GM19240 (cell line): Measurements from ENCODE around the gene DUS1L.

ENCODE experiments used
- DNase-seq: peaks from one replicate; pipeline ENCODE4 v3.0.0; 2011; ENCODE audit warnings: low spot score; ENCODE audit not compliant: insufficient read length

DUS1L gene

DNA sequence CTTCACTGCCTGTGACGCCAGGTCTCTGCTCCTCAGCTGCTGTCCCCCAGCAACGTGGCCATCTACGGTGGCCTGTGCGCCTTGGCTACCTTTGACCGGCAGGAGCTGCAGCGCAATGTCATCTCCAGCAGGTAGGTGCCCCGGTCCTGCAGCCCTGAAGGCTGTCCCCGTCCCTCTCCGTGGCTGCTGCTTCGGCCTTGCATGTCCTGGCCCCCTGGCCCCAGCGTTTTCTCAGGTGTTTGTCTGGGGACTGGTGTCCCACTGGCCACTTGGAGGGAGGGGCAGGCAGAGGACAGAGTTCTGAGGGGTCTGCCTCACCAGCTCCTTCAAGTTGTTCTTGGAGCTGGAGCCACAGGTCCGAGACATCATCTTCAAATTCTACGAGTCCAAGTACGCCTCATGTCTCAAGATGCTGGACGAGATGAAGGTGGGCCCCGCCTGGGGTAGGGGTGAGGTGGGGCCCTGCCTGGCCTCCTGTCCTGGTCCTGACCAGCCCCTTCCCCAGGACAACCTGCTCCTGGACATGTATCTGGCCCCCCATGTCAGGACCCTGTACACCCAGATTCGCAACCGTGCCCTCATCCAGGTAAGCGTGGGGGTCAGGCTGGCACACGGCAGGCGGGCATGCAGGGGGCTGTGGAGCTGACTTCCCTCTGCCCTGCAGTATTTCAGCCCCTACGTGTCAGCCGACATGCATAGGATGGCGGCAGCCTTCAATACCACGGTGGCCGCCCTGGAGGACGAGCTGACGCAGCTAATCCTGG, 9.5 kb downstream of the DUS1L start:
- DNase-seq = no peak

GRCh38 chr17:82055023-82055964, 10.3 kb downstream of the DUS1L start:
- DNase-seq = no peak

DNA sequence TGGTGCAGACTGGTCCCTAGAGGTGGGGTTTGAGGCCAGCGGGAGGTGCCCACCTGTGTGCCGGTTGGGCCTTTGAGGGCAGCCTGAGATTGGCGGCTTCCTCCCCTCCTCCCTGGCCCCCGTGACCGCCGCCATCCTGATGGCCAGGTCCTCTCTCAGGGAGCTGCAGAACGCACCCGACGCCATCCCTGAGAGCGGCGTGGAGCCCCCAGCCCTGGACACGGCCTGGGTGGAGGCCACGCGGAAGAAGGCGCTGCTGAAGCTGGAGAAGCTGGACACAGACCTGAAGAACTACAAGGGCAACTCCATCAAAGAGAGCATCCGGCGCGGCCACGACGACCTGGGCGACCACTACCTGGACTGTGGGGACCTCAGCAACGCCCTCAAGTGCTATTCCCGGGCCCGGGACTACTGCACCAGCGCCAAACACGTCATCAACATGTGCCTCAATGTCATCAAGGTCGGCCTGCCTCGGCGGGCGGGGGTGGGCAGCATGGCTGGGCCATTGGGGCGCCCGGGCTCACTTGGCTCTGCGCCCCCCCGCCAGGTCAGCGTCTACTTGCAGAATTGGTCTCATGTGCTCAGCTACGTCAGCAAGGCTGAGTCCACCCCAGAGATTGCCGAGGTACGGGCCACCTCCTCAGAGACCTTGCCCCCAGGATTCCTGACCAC, 11.1 kb downstream of the DUS1L start:
- no peak for DNase-seq

DNA sequence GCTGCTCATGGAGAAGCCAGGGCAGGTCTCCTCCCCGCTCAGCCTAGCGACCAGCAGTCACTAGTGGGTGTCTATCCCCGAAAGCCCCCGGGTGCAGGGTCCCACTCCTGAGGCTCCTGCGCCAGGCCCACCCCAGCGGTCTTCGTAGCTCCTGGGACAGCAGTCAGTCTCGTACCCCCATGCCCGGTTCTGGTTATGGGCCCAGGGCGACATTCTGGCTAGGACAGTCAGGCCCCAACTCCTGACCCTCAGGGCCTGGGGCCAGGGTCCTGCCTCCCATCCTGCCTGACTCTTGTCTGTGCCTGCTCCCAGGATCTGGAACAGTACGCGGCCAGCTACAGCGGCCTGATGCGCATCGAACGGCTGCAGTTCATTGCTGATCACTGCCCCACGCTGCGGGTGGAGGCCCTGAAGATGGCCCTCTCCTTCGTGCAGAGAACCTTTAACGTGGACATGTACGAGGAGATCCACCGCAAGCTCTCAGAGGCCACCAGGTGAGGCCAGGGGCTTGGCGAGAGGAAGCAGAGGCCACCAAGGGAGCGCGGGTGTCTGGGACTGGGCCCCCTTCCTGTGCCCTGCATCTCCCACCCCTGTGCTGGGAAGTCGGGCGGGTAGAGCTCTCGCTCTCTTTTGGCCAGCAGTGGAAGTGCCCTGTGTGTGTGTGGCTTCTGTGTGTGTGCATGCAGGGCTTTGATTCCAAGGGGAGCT, 11.9 kb downstream of the DUS1L start:
- no peak for DNase-seq

- no peak for DNase-seq
These were observed 12.5 kb downstream of the DUS1L start for GRCh38 chr17:82053130-82053529.

- no peak for DNase-seq
These were observed 13.0 kb downstream of the DUS1L start for GRCh38 chr17:82052638-82053059.

- peak; percentile 95 for DNase-seq
These were observed 13.6 kb downstream of the DUS1L start, which contains the start of the genes GPS1 and RFNG for GRCh38 chr17:82051776-82052637. TSS of gene GPS1 (plus strand) at chr17:82051898. CDS start at chr17:82051932, 34 bp downstream. TSS of gene RFNG (minus strand) at chr17:82051811. CDS start at chr17:82051766, 45 bp downstream.

DNA sequence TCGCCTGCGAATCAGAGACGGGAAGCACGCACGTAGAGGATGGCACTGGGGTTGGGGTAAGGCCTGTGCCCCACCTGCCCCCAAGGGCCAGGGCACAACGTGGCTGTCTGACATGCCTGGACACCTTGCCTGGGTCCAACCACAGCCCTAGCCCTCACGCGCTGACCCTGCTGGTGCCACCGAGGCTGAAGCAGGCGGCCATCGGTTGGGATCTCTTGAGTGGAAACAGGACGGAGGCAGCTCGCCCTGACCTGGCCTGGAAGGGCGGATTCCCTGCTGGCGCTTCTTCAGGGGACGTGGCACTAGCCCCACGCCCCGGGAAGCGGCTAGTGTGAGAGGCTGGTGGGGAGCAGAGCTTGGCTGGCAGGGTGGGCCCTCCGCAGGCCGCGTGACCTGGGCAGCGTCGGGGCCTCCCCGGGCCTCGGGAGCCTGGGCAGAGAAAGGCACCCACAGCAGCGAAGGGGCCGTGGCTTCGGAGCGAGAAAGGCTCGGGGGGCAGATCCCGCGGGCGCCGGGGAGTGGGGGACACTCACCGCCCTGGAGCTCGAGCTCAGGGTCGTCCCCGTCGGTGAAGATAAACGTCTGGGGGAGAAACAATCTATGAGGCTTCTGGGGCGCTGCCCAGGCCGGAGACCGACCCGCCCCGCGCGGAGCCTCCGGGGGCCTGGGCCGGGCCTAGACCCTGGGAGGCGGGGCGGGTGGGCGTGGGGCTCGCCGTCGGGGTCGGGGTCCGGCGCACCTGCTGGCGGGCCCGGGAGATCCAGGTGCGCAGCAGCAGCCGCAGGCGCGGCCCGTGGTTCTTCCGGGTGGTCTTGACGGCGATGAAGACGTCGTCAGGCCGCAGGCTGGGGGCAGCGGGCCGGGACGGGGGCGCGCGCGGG, 14.6 kb downstream of the DUS1L start:
- DNase-seq = no peak

GRCh38 chr17:82050152-82050760, 15.3 kb downstream of the DUS1L start:
- DNase-seq = no peak

DNA sequence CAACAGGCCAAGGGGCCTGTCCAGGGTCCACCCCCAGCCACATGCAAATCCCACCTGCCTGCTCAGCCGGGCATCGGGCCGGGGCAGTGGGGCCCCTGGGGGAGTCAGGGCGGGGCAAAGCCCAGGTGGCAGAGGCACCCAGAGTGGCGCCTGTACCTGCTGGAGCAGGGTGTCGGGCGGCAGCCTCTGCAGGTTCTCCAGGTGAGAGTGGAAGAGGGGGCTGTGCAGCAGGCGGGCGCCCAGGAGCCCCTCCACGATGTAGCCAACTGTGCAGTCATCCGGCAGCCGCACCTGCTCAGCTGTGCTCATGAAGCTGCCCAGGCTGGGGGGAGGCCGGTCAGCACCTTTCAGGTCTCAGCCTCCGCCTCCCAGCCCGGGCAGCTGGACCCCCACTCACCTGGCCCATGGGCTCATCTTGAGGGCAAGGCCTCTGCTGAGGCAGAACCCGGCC, 16.1 kb downstream of the DUS1L start:
- no peak for DNase-seq

DNA sequence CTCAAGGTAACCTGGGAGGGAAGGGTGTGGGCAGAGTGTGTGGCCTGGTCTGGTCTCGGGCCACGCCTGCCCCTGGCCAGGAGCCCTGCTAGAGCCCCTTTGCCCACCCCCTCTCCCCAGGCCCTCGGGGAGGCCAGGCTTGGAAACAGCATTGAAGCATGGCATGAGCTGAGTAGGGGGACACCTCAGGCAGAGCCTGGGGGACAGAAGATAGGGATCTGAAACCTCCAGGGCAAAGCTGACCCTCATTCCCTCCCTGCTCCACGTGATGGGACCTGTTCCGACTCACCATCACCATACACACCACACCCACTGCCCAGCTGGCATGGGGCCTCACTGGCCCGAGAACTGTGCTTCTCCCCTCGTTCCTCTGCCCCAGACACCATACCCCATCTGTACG, 16.5 kb downstream of the DUS1L start:
- DNase-seq = no peak

- DNase-seq = no peak
These were observed 17.0 kb downstream of the DUS1L start for GRCh38 chr17:82048571-82048971.

DNA sequence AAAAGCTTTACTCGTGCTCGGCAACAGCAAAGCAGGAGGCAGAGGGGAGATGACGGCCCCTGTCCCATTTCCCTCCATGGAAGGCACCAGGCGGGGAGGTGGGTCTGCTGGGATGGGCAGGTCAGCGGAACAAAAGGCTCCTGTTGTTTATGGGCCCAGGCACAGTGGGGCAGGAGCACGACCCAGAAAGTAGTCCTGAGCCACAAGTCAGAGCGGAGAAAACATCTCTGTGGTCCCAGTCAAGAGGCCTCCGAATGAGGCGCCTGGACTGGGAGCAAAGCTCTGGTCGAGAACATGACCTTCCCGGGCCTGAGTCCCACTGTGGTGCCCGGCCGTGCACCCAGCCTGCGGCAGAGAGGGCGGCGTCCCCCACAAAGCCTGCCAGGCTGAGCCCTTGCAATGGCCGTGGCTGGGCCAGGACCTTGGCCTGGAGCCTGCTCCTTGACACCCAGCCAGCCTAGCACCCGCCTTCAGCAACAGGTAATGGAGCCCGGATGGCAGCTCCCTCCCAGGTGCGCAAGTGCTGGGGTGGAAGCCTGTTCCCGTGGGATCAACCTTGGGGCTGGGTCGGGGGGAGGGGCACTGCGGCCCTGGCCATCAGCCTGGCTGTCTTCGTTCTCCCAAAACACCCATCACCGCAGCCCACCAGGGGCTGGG, 17.6 kb downstream of the DUS1L start:
- no peak for DNase-seq

- no peak for DNase-seq
These were observed 18.2 kb downstream of the DUS1L start for GRCh38 chr17:82047379-82047778.

DNA sequence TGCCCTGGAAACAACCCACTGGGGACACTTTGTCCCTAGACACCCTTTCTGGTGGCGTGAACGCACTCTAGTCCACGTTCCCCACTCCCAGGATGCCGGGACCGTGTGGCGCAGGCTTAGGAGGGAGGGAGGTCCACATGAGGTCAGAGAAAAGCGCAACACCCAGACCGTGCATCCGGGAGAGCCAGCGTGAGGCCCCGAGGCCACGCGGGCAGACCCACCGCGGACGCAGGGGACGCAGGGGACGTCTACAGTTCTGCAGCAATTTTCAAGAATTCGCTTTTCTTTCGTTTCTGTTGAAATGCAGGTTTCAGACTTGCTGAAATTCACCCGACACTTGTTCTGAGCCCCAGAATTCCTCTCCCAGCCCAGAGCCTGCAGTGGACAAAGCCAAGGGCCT, 18.7 kb downstream of the DUS1L start:
- DNase-seq = no peak

- no peak for DNase-seq
These were observed 19.6 kb downstream of the DUS1L start for GRCh38 chr17:82045936-82046484.

DNA sequence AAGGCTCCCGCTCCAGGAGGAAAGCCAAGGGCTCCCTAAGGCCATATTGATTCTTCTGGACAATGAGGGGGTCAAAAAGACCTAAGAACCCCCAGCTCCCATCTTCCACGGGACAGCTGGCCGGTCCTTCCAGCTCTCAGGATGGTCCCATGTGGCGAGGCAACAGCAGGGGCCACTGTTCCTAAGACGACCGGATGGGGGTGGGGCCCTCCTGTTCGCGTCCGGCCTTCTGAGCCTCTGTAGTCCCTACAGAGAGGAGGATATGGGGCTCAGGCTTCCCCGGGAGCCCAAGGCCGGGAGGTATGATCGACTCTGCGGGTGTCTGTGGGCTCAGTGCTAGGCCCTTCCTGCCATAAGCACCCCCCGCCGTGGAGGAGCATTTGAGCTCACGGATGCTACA, 22.1 kb downstream of the DUS1L start:
- DNase-seq = no peak

- no peak for DNase-seq
These were observed 23.0 kb downstream of the DUS1L start for GRCh38 chr17:82042649-82043048.
